Calu3 (cell line): ENCODE results near the gene SAMD4A. TPM values are rescaled to one million over a fixed set of nuclear protein-coding genes. Genes with fewer than 3 reads are reported as not detected.

Experiments
- BruUV-seq: library from RNA; stranded (reverse); fragments of 400-500 nt; replicated peaks from 2 replicates; lab custom pipeline; 2021; lab: Mats Ljungman, UMichigan
- CTCF ChIA-PET: fragments of 300-600 bp; sonication (Branson Sonifier 250); formaldehyde crosslinking; loops from one replicate; lab custom pipeline; 2022; ENCODE audit warnings: antibody characterized with exemption; lab: Charles Lee
- DNase-seq: peaks from one replicate; pipeline ENCODE4 v3.0.0; 2022
- H3K27ac Mint-ChIP-seq: one replicate; pipeline ENCODE4 v1.8.0; 2022; ENCODE audit warnings: mixed read lengths; ENCODE audit not compliant: unreplicated experiment
- H3K27me3 Mint-ChIP-seq: one replicate; pipeline ENCODE4 v1.8.0; 2022; ENCODE audit warnings: mixed read lengths; ENCODE audit not compliant: unreplicated experiment
- H3K36me3 Mint-ChIP-seq: one replicate; pipeline ENCODE4 v1.8.0; 2022; ENCODE audit warnings: mild to moderate bottlenecking, moderate library complexity, mixed read lengths; ENCODE audit not compliant: insufficient read depth, unreplicated experiment
- H3K4me1 Mint-ChIP-seq: one replicate; pipeline ENCODE4 v1.8.0; 2022; ENCODE audit warnings: mild to moderate bottlenecking, low read depth, mixed read lengths; ENCODE audit not compliant: unreplicated experiment
- H3K4me3 Mint-ChIP-seq: one replicate; pipeline ENCODE4 v1.8.0; 2022; ENCODE audit warnings: mild to moderate bottlenecking, low read depth, moderate library complexity, mixed read lengths; ENCODE audit not compliant: unreplicated experiment
- H3K9me3 Mint-ChIP-seq: one replicate; pipeline ENCODE4 v1.8.0; 2022; ENCODE audit warnings: low read depth, mixed read lengths; ENCODE audit not compliant: unreplicated experiment
- intact Hi-C: fragments of 100-400 bp; cut with micrococcal nuclease; formaldehyde crosslinking; loops from one replicate; pipeline ENCODE4 v1.10.0; 2022; ENCODE audit not compliant: unreplicated experiment
- total RNA-seq: library from RNA; stranded (reverse); gene quantifications from 2 replicates; pipeline ENCODE4 v1.2.3, GENCODE V29; 2022
- TF ChIP-seq, protein P1 (sequence below): fragments of 200-600 bp; IDR thresholded peaks from one replicate; pipeline ENCODE4 v1.8.0; 2022; ENCODE audit warnings: antibody characterized with exemption; ENCODE audit not compliant: unreplicated experiment

The SAMD4A gene
- total RNA-seq, 1 experiment from 2014 or later = 14.4 TPM

DNA sequence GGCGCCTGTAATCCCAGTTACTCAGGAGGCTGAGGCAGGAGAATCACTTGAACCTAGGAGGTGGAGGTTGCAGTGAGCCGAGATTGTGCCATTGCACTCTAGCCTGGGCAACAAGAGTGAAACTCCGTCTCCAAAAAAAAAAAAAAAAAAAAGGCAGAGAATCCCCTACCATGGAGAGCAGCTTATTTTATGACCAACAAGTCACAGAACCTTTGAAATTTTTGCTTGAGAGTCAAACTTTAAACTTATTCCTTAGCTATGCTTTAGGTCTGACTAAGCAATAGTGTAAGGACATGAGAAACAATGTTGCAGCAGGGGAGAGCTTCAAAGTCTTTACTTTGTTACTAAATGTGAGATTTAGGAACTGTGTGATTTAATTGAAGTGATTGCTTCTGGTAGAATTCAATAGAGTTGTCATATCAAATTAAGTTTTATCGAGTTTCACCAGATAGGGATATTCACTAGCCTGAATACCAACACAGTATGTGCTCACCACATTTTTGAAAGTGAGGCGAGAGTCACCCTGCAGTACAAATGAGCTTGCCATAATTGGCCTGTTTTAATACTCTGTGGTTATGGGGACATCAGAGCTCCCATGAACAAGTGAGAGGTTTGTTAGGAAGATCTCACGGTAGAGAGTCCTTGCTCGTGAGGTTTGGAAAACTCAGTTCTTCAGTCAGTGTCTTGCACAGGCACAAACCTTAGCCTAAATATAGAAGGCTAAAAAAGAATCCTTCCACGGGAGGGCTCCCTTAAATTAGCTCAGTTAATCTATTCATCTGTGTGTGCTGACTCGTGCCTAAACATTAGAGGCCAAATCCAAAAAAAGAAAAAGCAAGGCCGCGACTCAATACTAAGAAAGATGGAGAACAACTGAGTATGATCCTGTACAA lies 108.6 kb downstream of the SAMD4A start:
- intact Hi-C loops = no loop called here
- Mint-ChIP-seq H3K4me3 (no peak overlapping the region), H3K27ac (no peak overlapping the region), H3K27me3 (no peaks in the 10 kb centered on the region), H3K9me3 (no peaks in the 10 kb centered on the region), H3K4me1 (peaks cover 12% of the 10 kb centered on the region), H3K36me3 (no peaks in the 10 kb centered on the region)
- BruUV-seq = no TSS peak
- TF ChIP-seq, protein P1, sequence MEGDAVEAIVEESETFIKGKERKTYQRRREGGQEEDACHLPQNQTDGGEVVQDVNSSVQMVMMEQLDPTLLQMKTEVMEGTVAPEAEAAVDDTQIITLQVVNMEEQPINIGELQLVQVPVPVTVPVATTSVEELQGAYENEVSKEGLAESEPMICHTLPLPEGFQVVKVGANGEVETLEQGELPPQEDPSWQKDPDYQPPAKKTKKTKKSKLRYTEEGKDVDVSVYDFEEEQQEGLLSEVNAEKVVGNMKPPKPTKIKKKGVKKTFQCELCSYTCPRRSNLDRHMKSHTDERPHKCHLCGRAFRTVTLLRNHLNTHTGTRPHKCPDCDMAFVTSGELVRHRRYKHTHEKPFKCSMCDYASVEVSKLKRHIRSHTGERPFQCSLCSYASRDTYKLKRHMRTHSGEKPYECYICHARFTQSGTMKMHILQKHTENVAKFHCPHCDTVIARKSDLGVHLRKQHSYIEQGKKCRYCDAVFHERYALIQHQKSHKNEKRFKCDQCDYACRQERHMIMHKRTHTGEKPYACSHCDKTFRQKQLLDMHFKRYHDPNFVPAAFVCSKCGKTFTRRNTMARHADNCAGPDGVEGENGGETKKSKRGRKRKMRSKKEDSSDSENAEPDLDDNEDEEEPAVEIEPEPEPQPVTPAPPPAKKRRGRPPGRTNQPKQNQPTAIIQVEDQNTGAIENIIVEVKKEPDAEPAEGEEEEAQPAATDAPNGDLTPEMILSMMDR = no peak
- DNase-seq = no peak
- CTCF ChIA-PET = no interaction called here

DNA sequence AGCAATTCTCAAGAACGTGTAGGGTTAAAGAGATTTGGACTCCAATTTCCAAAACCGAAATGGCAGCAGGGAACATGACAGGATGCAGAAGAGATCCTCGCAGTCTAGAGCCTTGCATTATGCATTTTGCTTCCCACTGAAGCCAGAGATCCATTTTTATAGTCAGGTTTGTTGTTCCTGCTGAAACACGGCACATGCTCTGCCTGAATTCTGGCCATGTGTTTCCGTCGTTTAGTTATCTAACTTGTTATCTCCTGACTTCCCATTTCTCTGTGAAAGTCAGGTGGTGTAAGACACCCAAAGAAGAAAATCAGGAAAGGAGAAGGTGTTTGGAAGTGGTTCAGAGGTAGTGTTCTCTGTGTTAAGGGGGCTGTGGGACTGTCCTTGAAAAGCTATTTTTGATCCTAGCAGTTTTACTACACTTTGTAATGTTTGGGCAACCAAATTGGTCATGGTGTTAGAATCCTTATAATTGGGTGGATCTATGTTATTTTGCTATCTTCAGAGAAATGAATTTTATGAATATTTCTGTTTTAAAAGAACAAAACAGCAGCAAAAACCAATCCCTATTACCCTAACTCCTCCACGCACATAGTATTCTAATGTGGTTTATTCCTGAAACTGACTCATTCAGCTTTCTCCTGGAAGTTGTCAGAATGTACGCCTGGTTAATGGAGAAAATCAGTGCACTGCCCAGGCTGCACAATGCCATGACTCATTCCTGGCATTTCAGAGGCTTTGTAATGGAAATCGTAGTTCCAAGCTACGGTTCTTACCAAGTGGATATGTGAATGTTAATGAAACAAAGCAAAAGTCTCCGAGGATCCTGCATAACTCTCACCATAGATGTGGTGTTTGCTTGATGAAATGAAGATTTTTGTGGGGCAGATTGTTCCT lies 110.1 kb downstream of the SAMD4A start:
- CTCF ChIA-PET = interaction anchor here (0.5 to 0.8 kb wide), 2 partner anchors 23 to 51 kb away, joined by 3 to 5 read pairs; no protein-coding TSS in a partner anchor
- Mint-ChIP-seq H3K9me3 (no peaks in the 10 kb centered on the region), H3K27me3 (no peaks in the 10 kb centered on the region), H3K4me3 (no peak overlapping the region), H3K36me3 (no peaks in the 10 kb centered on the region), H3K27ac (no peak overlapping the region), H3K4me1 (no peaks in the 10 kb centered on the region)
- DNase-seq = peak; percentile 14
- TF ChIP-seq, protein P1 = no peak
- BruUV-seq = no TSS peak
- intact Hi-C loops = no loop called here

DNA sequence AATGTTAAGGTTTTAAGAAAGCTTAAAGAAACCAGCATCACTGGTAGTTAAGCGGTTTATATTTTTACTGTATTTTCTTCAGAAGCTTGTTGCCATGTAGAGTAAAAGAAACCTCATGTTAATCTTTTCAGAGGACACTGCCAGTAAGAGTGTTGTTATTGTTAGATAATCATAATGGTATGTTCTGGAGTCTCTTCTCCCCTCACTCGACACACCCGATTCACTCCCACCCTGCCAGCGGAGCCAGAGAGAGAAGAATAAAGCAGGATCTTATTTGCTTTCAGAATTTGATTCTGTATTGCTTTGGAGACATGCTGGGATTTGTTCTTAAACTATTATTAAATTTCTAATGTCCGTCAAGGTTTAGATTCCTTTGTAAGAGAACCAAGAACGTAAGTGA lies 113.7 kb downstream of the SAMD4A start:
- no peaks in the 10 kb centered on the region for H3K36me3 Mint-ChIP-seq
- H3K27me3 Mint-ChIP-seq = no peaks in the 10 kb centered on the region
- H3K4me3 Mint-ChIP-seq = no peak overlapping the region
- CTCF ChIA-PET = no interaction called here
- BruUV-seq = no TSS peak
- H3K4me1 Mint-ChIP-seq = no peaks in the 10 kb centered on the region
- DNase-seq = no peak
- H3K9me3 Mint-ChIP-seq = no peaks in the 10 kb centered on the region
- H3K27ac Mint-ChIP-seq = no peak overlapping the region
- intact Hi-C loops = no loop called here
- TF ChIP-seq, protein P1 = no peak

DNA sequence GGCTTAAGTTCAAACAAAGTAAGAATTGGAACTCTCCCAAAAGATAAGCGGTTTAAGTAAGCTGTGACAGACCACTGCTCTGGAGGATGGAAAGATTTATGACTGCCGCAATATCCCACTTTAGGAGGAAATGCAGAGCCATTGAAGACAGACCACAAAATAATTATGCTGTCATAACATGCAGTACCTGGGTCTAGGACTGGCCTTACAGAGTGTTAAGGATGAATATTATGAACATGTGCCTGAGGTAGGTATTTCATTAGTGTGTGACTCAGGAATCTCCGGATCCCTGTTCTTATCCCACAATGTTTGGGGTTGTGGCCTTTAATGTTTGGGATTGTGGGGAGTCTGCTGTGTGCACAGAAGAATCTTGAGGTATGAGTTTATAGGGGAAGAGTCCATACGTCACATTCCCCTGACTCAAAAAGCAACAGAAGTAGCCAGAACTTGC lies 114.9 kb downstream of the SAMD4A start:
- Mint-ChIP-seq H3K27ac (no peak overlapping the region), H3K9me3 (no peaks in the 10 kb centered on the region), H3K27me3 (no peaks in the 10 kb centered on the region), H3K4me1 (no peaks in the 10 kb centered on the region), H3K4me3 (no peak overlapping the region), H3K36me3 (no peaks in the 10 kb centered on the region)
- BruUV-seq = no TSS peak
- CTCF ChIA-PET = no interaction called here
- no peak for DNase-seq
- TF ChIP-seq, protein P1 = no peak
- intact Hi-C loops = no loop called here
